GM19238 (cell line): ENCODE results near the gene PTPRN2.
"Not testable (repeated sequence)": the region's sequence is repeated elsewhere in the genome, so short reads cannot be mapped to it uniquely, and the experiment has no call there.

Experiments
- DNase-seq: peaks from one replicate; pipeline ENCODE4 v3.0.0; 2011; ENCODE audit warnings: low spot score; ENCODE audit not compliant: insufficient read length

PTPRN2 gene

GRCh38 chr7:157711353-157711888, 876.2 kb downstream of the PTPRN2 start:
- no peak for DNase-seq

GRCh38 chr7:157710396-157710795, 877.2 kb downstream of the PTPRN2 start:
- DNase-seq, result no peak

GRCh38 chr7:157709531-157710251, 877.9 kb downstream of the PTPRN2 start:
- no peak for DNase-seq

GRCh38 chr7:157708919-157709295, 878.7 kb downstream of the PTPRN2 start:
- DNase-seq, result no peak

GRCh38 chr7:157707983-157708918, 879.4 kb downstream of the PTPRN2 start:
- no peak for DNase-seq

- DNase-seq, result no peak
Observed at GRCh38 chr7:157704365-157704764, 883.3 kb downstream of the PTPRN2 start.

- DNase-seq, result no peak
Observed at GRCh38 chr7:157703534-157704195, 884.0 kb downstream of the PTPRN2 start.

GRCh38 chr7:157703131-157703530, 884.5 kb downstream of the PTPRN2 start:
- DNase-seq, result no peak

GRCh38 chr7:157702311-157703023, 885.2 kb downstream of the PTPRN2 start:
- no peak for DNase-seq

GRCh38 chr7:157701395-157702180, 886.0 kb downstream of the PTPRN2 start:
- DNase-seq, result not testable (repeated sequence)

GRCh38 chr7:157700231-157701005, 887.2 kb downstream of the PTPRN2 start:
- DNase-seq, result no peak

GRCh38 chr7:157699357-157700013, 888.1 kb downstream of the PTPRN2 start:
- no peak for DNase-seq

- not testable (repeated sequence) for DNase-seq
Observed at GRCh38 chr7:157697287-157697686, 890.3 kb downstream of the PTPRN2 start.

- DNase-seq, result not testable (repeated sequence)
Observed at GRCh38 chr7:157695609-157696008, 892.0 kb downstream of the PTPRN2 start.

- DNase-seq, result no peak
Observed at GRCh38 chr7:157694376-157694665, 893.3 kb downstream of the PTPRN2 start.

- no peak for DNase-seq
Observed at GRCh38 chr7:157693521-157694375, 893.9 kb downstream of the PTPRN2 start.

GRCh38 chr7:157693071-157693520, 894.5 kb downstream of the PTPRN2 start:
- no peak for DNase-seq

GRCh38 chr7:157692460-157693011, 895.1 kb downstream of the PTPRN2 start:
- DNase-seq, result no peak
